ENCODE measurements around the gene IRF4. TPM values are rescaled to one million over a fixed set of nuclear protein-coding genes. Genes with fewer than 3 reads are reported as not detected.

Gene IRF4
- total RNA-seq, 2 experiments from 2014 or later: 409 to 439 TPM

- peaks cover 69% of the 10 kb centered on the region for H3K4me1 Mint-ChIP-seq (ENCODE audit: low read depth)
- DNase-seq: no peak
- H3K27ac Mint-ChIP-seq: peak overlapping the region; percentile 66
- TF ChIP-seq, protein P1, sequence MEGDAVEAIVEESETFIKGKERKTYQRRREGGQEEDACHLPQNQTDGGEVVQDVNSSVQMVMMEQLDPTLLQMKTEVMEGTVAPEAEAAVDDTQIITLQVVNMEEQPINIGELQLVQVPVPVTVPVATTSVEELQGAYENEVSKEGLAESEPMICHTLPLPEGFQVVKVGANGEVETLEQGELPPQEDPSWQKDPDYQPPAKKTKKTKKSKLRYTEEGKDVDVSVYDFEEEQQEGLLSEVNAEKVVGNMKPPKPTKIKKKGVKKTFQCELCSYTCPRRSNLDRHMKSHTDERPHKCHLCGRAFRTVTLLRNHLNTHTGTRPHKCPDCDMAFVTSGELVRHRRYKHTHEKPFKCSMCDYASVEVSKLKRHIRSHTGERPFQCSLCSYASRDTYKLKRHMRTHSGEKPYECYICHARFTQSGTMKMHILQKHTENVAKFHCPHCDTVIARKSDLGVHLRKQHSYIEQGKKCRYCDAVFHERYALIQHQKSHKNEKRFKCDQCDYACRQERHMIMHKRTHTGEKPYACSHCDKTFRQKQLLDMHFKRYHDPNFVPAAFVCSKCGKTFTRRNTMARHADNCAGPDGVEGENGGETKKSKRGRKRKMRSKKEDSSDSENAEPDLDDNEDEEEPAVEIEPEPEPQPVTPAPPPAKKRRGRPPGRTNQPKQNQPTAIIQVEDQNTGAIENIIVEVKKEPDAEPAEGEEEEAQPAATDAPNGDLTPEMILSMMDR (IDR thresholded peaks at IDR 0.05): no peak
- ChIA-PET POLR2A (interaction anchor here (0.9 to 29.9 kb wide), 12 partner anchors 19 to 213 kb away, joined by 3 to 888 read pairs (median 7); no protein-coding TSS in a partner anchor), CTCF (interaction anchor here (1.0 to 3.8 kb wide), 7 partner anchors 8 to 229 kb away, joined by 3 to 20 read pairs (median 4); no protein-coding TSS in a partner anchor)
- H3K9me3 Mint-ChIP-seq: no peaks in the 10 kb centered on the region
- H3K27me3 Mint-ChIP-seq: peaks cover 1% of the 10 kb centered on the region
- no peak for ATAC-seq
- intact Hi-C loops (cut with micrococcal nuclease): loop anchor here (5.0 kb wide), 1 partner anchor 35 kb away; no protein-coding TSS in a partner anchor
- peak overlapping the region; percentile 60 for H3K4me3 Mint-ChIP-seq
- H3K36me3 Mint-ChIP-seq (ENCODE audit: low read depth): peaks cover 89% of the 10 kb centered on the region
These were observed 5.5 kb downstream of the IRF4 start for GRCh38 chr6:397056-397455.

DNA sequence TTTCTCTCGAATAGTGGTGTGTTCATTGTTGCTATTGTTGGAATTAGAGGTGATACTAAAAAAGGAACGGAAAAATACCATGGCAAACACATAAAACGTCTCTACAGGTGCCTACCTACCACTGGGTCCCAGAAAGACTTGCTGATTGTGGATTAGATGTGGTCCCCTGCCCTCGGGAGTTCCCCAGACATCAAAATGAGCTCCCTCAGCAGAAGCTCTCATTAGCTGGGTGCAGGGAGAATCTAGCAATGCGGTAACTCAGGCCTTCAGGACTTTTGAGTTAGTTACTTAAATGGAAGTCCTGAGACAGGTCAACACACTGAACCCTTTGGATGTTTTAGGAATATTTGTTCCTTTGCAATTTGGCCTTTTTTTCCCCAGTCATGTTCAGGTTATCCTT is 6.1 kb downstream of the IRF4 start:
- Mint-ChIP-seq H3K4me1 (ENCODE audit: low read depth) (peaks cover 74% of the 10 kb centered on the region), H3K27ac (peak overlapping the region; percentile 66), H3K27me3 (peaks cover 1% of the 10 kb centered on the region), H3K36me3 (ENCODE audit: low read depth) (peaks cover 89% of the 10 kb centered on the region), H3K4me3 (peak overlapping the region; percentile 60), H3K9me3 (no peaks in the 10 kb centered on the region)
- TF ChIP-seq, protein P1 (IDR thresholded peaks at IDR 0.05): no peak
- ATAC-seq (no peak), DNase-seq (no peak)
- ChIA-PET POLR2A (interaction anchor here (0.8 to 29.9 kb wide), 18 partner anchors 9 to 213 kb away, joined by 3 to 888 read pairs (median 6); no protein-coding TSS in a partner anchor), CTCF (interaction anchor here (1.0 to 3.8 kb wide), 6 partner anchors 11 to 229 kb away, joined by 3 to 20 read pairs (median 4); no protein-coding TSS in a partner anchor)
- intact Hi-C loops (cut with micrococcal nuclease): loop anchor here (5.0 kb wide), 1 partner anchor 35 kb away; no protein-coding TSS in a partner anchor

DNA sequence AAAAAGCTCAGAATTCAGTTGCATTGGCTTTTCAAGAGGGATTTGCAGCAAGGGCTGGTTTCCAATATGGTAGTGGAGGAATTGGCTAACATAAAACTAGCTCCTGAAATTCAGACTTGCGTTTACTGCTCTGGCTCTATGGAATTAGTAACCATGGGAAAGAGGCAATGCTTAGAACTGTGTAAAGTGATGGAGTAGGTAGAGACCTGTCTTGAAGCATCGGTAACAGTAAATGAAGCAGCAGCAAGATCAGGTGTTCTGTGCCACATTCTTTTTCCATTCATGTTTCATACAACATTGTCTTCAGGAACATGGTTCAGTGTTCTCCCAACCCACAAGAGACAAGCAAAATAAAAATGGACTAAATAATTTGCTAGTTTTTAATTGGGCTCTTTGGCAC is 6.5 kb downstream of the IRF4 start:
- peaks cover 89% of the 10 kb centered on the region for H3K36me3 Mint-ChIP-seq (ENCODE audit: low read depth)
- peaks cover 1% of the 10 kb centered on the region for H3K27me3 Mint-ChIP-seq
- H3K4me3 Mint-ChIP-seq: peak overlapping the region; percentile 60
- no peak for DNase-seq
- peak overlapping the region; percentile 66 for H3K27ac Mint-ChIP-seq
- intact Hi-C loops (cut with micrococcal nuclease): loop anchor here (5.0 kb wide), 1 partner anchor 34 kb away; no protein-coding TSS in a partner anchor
- ChIA-PET POLR2A (interaction anchor here (0.6 to 29.9 kb wide), 18 partner anchors 9 to 313 kb away, joined by 3 to 888 read pairs (median 6); no protein-coding TSS in a partner anchor), CTCF (interaction anchor here (1.0 to 3.8 kb wide), 6 partner anchors 10 to 230 kb away, joined by 3 to 20 read pairs (median 4); no protein-coding TSS in a partner anchor)
- ATAC-seq: no peak
- no peaks in the 10 kb centered on the region for H3K9me3 Mint-ChIP-seq
- TF ChIP-seq, protein P1 (IDR thresholded peaks at IDR 0.05): no peak
- H3K4me1 Mint-ChIP-seq (ENCODE audit: low read depth): peaks cover 79% of the 10 kb centered on the region

DNA sequence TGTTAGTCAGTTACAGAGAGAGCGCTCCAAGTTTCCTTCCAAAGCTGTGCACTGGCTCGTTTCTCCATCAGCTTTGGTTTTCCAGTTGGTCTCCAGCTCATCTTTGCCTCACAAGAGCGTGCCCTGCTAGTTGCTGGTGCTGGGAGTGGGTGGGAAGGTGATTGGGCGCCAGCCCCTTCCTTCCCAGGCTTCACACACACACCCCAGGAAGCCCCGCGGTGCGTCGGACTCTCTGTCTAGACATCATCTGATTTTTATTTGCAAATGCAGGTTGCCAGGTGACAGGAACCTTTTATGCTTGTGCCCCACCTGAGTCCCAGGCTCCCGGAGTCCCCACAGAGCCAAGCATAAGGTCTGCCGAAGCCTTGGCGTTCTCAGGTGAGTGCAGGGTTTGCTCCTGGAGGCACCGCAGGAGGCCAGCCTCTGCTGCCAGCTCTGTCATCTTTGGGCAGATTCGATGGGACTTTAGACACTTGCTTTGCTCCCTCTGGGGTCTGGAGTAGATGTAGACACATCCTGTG is 7.1 kb downstream of the IRF4 start:
- no peak for DNase-seq
- H3K27ac Mint-ChIP-seq: peak overlapping the region; percentile 66
- peaks cover 84% of the 10 kb centered on the region for H3K4me1 Mint-ChIP-seq (ENCODE audit: low read depth)
- H3K4me3 Mint-ChIP-seq: peak overlapping the region; percentile 60
- H3K27me3 Mint-ChIP-seq: peaks cover 1% of the 10 kb centered on the region
- POLR2A ChIA-PET: interaction anchor here (0.6 to 34.4 kb wide), 20 partner anchors 3 to 313 kb away, joined by 3 to 888 read pairs (median 6); partner anchors contain the start of gene IRF4
- TF ChIP-seq, protein P1 (IDR thresholded peaks at IDR 0.05): no peak
- no peaks in the 10 kb centered on the region for H3K9me3 Mint-ChIP-seq
- peaks cover 92% of the 10 kb centered on the region for H3K36me3 Mint-ChIP-seq (ENCODE audit: low read depth)
- intact Hi-C loops (cut with micrococcal nuclease): loop anchor here (5.0 kb wide), 1 partner anchor 34 kb away; no protein-coding TSS in a partner anchor
- CTCF ChIA-PET: interaction anchor here (1.2 to 3.8 kb wide), 4 partner anchors 9 to 209 kb away, joined by 4 to 20 read pairs (median 5); no protein-coding TSS in a partner anchor
- no peak for ATAC-seq
